HepG2 (cell line): ENCODE data around the gene PIBF1. TPM values are rescaled to one million over a fixed set of nuclear protein-coding genes. Genes with fewer than 3 reads are reported as not detected.

Experiments used
- HINFP ChIP-seq: sonication (generic); formaldehyde crosslinking; IDR thresholded peaks from 2 replicates; pipeline ENCODE4 v1.4.0; 2020; ENCODE audit warnings: low read depth, mild to moderate bottlenecking, missing genetic modification reagents
- HNRNPH1 ChIP-seq: fragments of 200-400 bp; formaldehyde crosslinking; optimal IDR thresholded peaks from 2 replicates; pipeline ENCODE3; 2017; ENCODE audit warnings: mild to moderate bottlenecking, low read depth, low read length
- KLF11 ChIP-seq: IDR thresholded peaks from 2 replicates; pipeline ENCODE4 v1.6.1; 2016; ENCODE audit warnings: missing compliant biosample characterization
- MXD1 ChIP-seq: sonication (generic); formaldehyde crosslinking; IDR thresholded peaks from 2 replicates; pipeline ENCODE4 v1.4.0; 2020; ENCODE audit warnings: mild to moderate bottlenecking, missing genetic modification reagents
- NONO ChIP-seq, 2 experiments: fragments of 450-650 bp in 1 of 2; sonication (generic) in 1 of 2; formaldehyde crosslinking in 1 of 2; IDR thresholded peaks in 1 of 2; conservative IDR thresholded peaks in 1 of 2; 2 replicates each; pipeline versions ENCODE4 v1.6.1 to v1.8.0; 2017 to 2022; ENCODE audit warnings: mild to moderate bottlenecking in 1 of 2, missing genetic modification reagents in 1 of 2, moderate library complexity in 1 of 2
- PHF8 ChIP-seq: sonication (generic); formaldehyde crosslinking; IDR thresholded peaks from 2 replicates; pipeline ENCODE4 v1.5.0; 2020; ENCODE audit warnings: missing genetic modification reagents
- SETDB1 ChIP-seq: sonication (generic); formaldehyde crosslinking; IDR thresholded peaks from 2 replicates; pipeline ENCODE4 v1.5.1; 2020; ENCODE audit warnings: missing genetic modification reagents, mild to moderate bottlenecking, borderline replicate concordance
- STAT5B ChIP-seq: sonication (generic); formaldehyde crosslinking; IDR thresholded peaks from 2 replicates; pipeline ENCODE4 v1.4.0; 2020; ENCODE audit warnings: missing genetic modification reagents
- TGIF2 ChIP-seq: IDR thresholded peaks from 2 replicates; pipeline ENCODE4 v1.6.1; 2016; ENCODE audit warnings: control low read depth, missing compliant biosample characterization
- TP53 ChIP-seq: sonication (generic); formaldehyde crosslinking; conservative IDR thresholded peaks from 2 replicates; pipeline ENCODE4 v1.4.0; 2020; ENCODE audit warnings: missing genetic modification reagents
- YEATS4 ChIP-seq: sonication (generic); formaldehyde crosslinking; IDR thresholded peaks from 2 replicates; pipeline ENCODE4 v1.4.0; 2020; ENCODE audit warnings: missing genetic modification reagents, borderline replicate concordance
- ZBTB14 ChIP-seq: sonication (generic); formaldehyde crosslinking; IDR thresholded peaks from 2 replicates; pipeline ENCODE4 v1.4.0; 2020; ENCODE audit warnings: missing genetic modification reagents
- ZHX2 ChIP-seq, 2 experiments: sonication (generic) in 1 of 2; formaldehyde crosslinking in 1 of 2; IDR thresholded peaks; 2 replicates each; pipeline versions ENCODE4 v1.6.1 to v1.9.0; 2014 to 2022; ENCODE audit warnings: antibody characterized with exemption in 1 of 2, borderline replicate concordance in 1 of 2, inconsistent platforms in 1 of 2, low read depth in 1 of 2, missing genetic modification reagents in 1 of 2
- ZNF530 ChIP-seq: sonication (generic); formaldehyde crosslinking; IDR thresholded peaks from 2 replicates; pipeline ENCODE4 v1.5.0; 2020; ENCODE audit warnings: low read depth, mild to moderate bottlenecking, missing genetic modification reagents
- ZNF547 ChIP-seq: sonication (generic); formaldehyde crosslinking; IDR thresholded peaks from 2 replicates; pipeline ENCODE4 v1.5.1; 2020; ENCODE audit warnings: mild to moderate bottlenecking, missing genetic modification reagents
- ZNF550 ChIP-seq: sonication (generic); formaldehyde crosslinking; IDR thresholded peaks from 2 replicates; pipeline ENCODE4 v1.4.0; 2020; ENCODE audit warnings: mild to moderate bottlenecking, missing genetic modification reagents, borderline replicate concordance
- ZNF598 ChIP-seq: sonication (generic); formaldehyde crosslinking; IDR thresholded peaks from 2 replicates; pipeline ENCODE4 v1.5.1; 2020; ENCODE audit warnings: mild to moderate bottlenecking, missing genetic modification reagents, borderline replicate concordance
- ZNF629 ChIP-seq: sonication (generic); formaldehyde crosslinking; conservative IDR thresholded peaks from 2 replicates; pipeline ENCODE4 v1.5.0; 2020; ENCODE audit warnings: missing genetic modification reagents
- ZNF670 ChIP-seq: sonication (generic); formaldehyde crosslinking; IDR thresholded peaks from 2 replicates; pipeline ENCODE4 v1.8.0; 2022; ENCODE audit warnings: mild to moderate bottlenecking, missing genetic modification reagents, borderline replicate concordance
- ZNF740 ChIP-seq: sonication (generic); formaldehyde crosslinking; IDR thresholded peaks from 2 replicates; pipeline ENCODE4 v1.4.0; 2020; ENCODE audit warnings: missing genetic modification reagents
- polyA plus RNA-seq, 8 experiments: library from polyadenylated mRNA; depleted of rRNA in 3 of 8; stranded (reverse) in 7 of 8; unstranded in 1 of 8; fragments of >200 nt; fragmentation: Illumina TruSeq in 4 of 8; extraction: Trizol in 4 of 8; gene quantifications; 2 replicates each; pipeline versions ENCODE4 v1.2.1 to v1.2.3, GENCODE V29; 2011 to 2016; ENCODE audit warnings: low read depth in 4 of 8, missing spikeins in 1 of 8, mixed read lengths in 1 of 8; ENCODE audit not compliant: insufficient read depth in 1 of 8
- total RNA-seq, 5 experiments: library from RNA; depleted of rRNA; stranded (reverse); fragments of >200 nt; fragmentation: Illumina TruSeq; extraction: Trizol; gene quantifications; 2 replicates each; pipeline ENCODE4 v1.2.3, GENCODE V29; 2016; ENCODE audit warnings: low read depth in 1 of 5

PIBF1 gene
- total and polyA plus RNA-seq, 2 of the 13 experiments (the other 11 are each of a cell fraction or from before 2014, with no cell fraction given), result 4.2 to 15.8 TPM

GRCh38 chr13:72983085-72983768 is 201.3 kb downstream of the PIBF1 start (continued):
- TF ChIP-seq NONO (IDR thresholded peaks at IDR 0.05) (no peak), NONO (CRISPR knock-in tag; conservative IDR thresholded peaks at IDR 0.05) (no peak), ZHX2 (IDR thresholded peaks at IDR 0.05; ENCODE audit: low read depth) (no peak), ZHX2 (CRISPR knock-in tag; IDR thresholded peaks at IDR 0.05; ENCODE audit: borderline replicate concordance) (no peak), ZBTB14 (CRISPR knock-in tag) (no peak), KLF11 (CRISPR knock-in tag) (no peak), ZNF530 (CRISPR knock-in tag) (no peak), PHF8 (CRISPR knock-in tag) (no peak), HNRNPH1 (no peak), ZNF550 (CRISPR knock-in tag) (no peak), ZNF629 (CRISPR knock-in tag) (no peak), TGIF2 (no peak), ZNF670 (no peak), STAT5B (no peak), TP53 (CRISPR knock-in tag) (no peak), ZNF598 (no peak), ZNF740 (CRISPR knock-in tag) (no peak), YEATS4 (no peak), SETDB1 (no peak), HINFP (no peak), MXD1 (CRISPR knock-in tag) (no peak), ZNF547 (CRISPR knock-in tag) (no peak)
